HL-60 (cell line): Measurements from ENCODE around the gene WNK1.

ENCODE experiments used
- CTCF ChIP-seq: IDR thresholded peaks from one replicate; pipeline ENCODE4 v1.5.1; 2011; ENCODE audit warnings: low read length, control low read depth, inconsistent platforms; ENCODE audit not compliant: insufficient read depth
- GABPA ChIP-seq: IDR thresholded peaks from 2 replicates; pipeline ENCODE4 v1.6.1; 2012; ENCODE audit warnings: low read depth
- POLR2AphosphoS5 ChIP-seq: IDR thresholded peaks from 2 replicates; pipeline ENCODE4 v1.6.1; 2012; ENCODE audit warnings: low read depth
- REST ChIP-seq: IDR thresholded peaks from 2 replicates; pipeline ENCODE4 v1.6.1; 2012; ENCODE audit warnings: low read depth; ENCODE audit not compliant: insufficient replicate concordance
- SPI1 ChIP-seq: IDR thresholded peaks from 2 replicates; pipeline ENCODE4 v1.6.1; 2012; ENCODE audit warnings: low read depth, mild to moderate bottlenecking, borderline replicate concordance

GRCh38 chr12:931591-931990, 179.2 kb downstream of the WNK1 start:
- no peak for TF ChIP-seq CTCF
- no peak for TF ChIP-seq POLR2AphosphoS5
- no peak for TF ChIP-seq GABPA
- no peak for TF ChIP-seq REST
- TF ChIP-seq SPI1, result no peak
